ENCODE measurements around the gene DCAF6. TPM values are rescaled to one million over a fixed set of nuclear protein-coding genes. Genes with fewer than 3 reads are reported as not detected.

Gene DCAF6
- total RNA-seq, 2 experiments from 2014 or later = 21.2 to 25.0 TPM

- H3K4me1 Mint-ChIP-seq (ENCODE audit: low read depth) = no peaks in the 10 kb centered on the region
- no peaks in the 10 kb centered on the region for H3K9me3 Mint-ChIP-seq
- H3K4me3 Mint-ChIP-seq = no peak overlapping the region
- CTCF ChIA-PET = interaction anchor here (1.8 kb wide), 1 partner anchor 77 kb away, joined by 5 read pairs; no protein-coding TSS in a partner anchor
- no peak for DNase-seq
- POLR2A ChIA-PET = no interaction called here
- H3K27me3 Mint-ChIP-seq = no peaks in the 10 kb centered on the region
- H3K27ac Mint-ChIP-seq = no peak overlapping the region
- intact Hi-C loops (cut with micrococcal nuclease) = no loop called here
- H3K36me3 Mint-ChIP-seq = peaks cover 22% of the 10 kb centered on the region
Observed at GRCh38 chr1:168005529-168005928, 69.0 kb downstream of the DCAF6 start.

GRCh38 chr1:168007691-168008090, 71.2 kb downstream of the DCAF6 start:
- no peak for DNase-seq
- Mint-ChIP-seq H3K27me3 (no peaks in the 10 kb centered on the region), H3K36me3 (peaks cover 18% of the 10 kb centered on the region), H3K27ac (no peak overlapping the region), H3K4me1 (ENCODE audit: low read depth) (no peaks in the 10 kb centered on the region), H3K9me3 (no peaks in the 10 kb centered on the region), H3K4me3 (no peak overlapping the region)
- intact Hi-C loops (cut with micrococcal nuclease) = no loop called here
- ChIA-PET CTCF (no interaction called here), POLR2A (no interaction called here)

- DNase-seq = no peak
- CTCF ChIA-PET = no interaction called here
- Mint-ChIP-seq H3K4me1 (ENCODE audit: low read depth) (no peaks in the 10 kb centered on the region), H3K27me3 (no peaks in the 10 kb centered on the region), H3K9me3 (no peaks in the 10 kb centered on the region), H3K36me3 (peaks cover 17% of the 10 kb centered on the region), H3K4me3 (no peak overlapping the region), H3K27ac (no peak overlapping the region)
- intact Hi-C loops (cut with micrococcal nuclease) = no loop called here
- POLR2A ChIA-PET = no interaction called here
Observed at GRCh38 chr1:168008595-168008994, 72.1 kb downstream of the DCAF6 start.

- DNase-seq = no peak
- intact Hi-C loops (cut with micrococcal nuclease) = no loop called here
- Mint-ChIP-seq H3K36me3 (peaks cover 18% of the 10 kb centered on the region), H3K27me3 (no peaks in the 10 kb centered on the region), H3K4me1 (ENCODE audit: low read depth) (no peaks in the 10 kb centered on the region), H3K27ac (no peak overlapping the region), H3K4me3 (no peak overlapping the region), H3K9me3 (no peaks in the 10 kb centered on the region)
- CTCF ChIA-PET = no interaction called here
- POLR2A ChIA-PET = no interaction called here
Observed at GRCh38 chr1:168009322-168009721, 72.8 kb downstream of the DCAF6 start.

GRCh38 chr1:168019407-168019806, 82.9 kb downstream of the DCAF6 start:
- Mint-ChIP-seq H3K27me3 (no peaks in the 10 kb centered on the region), H3K4me3 (no peak overlapping the region), H3K27ac (no peak overlapping the region), H3K36me3 (peaks cover 16% of the 10 kb centered on the region), H3K4me1 (ENCODE audit: low read depth) (no peaks in the 10 kb centered on the region), H3K9me3 (no peaks in the 10 kb centered on the region)
- ChIA-PET CTCF (interaction anchor here (0.6 kb wide), 1 partner anchor 32 kb away, joined by 3 read pairs; no protein-coding TSS in a partner anchor), POLR2A (no interaction called here)
- intact Hi-C loops (cut with micrococcal nuclease) = no loop called here
- no peak for DNase-seq

GRCh38 chr1:168031198-168031597, 94.7 kb downstream of the DCAF6 start:
- Mint-ChIP-seq H3K27ac (no peak overlapping the region), H3K9me3 (no peaks in the 10 kb centered on the region), H3K36me3 (peaks cover 2% of the 10 kb centered on the region), H3K4me1 (ENCODE audit: low read depth) (no peaks in the 10 kb centered on the region), H3K4me3 (no peak overlapping the region), H3K27me3 (no peaks in the 10 kb centered on the region)
- no peak for DNase-seq
- CTCF ChIA-PET = no interaction called here
- POLR2A ChIA-PET = no interaction called here
- intact Hi-C loops (cut with micrococcal nuclease) = no loop called here

- Mint-ChIP-seq H3K4me3 (no peak overlapping the region), H3K27me3 (no peaks in the 10 kb centered on the region), H3K36me3 (peaks cover 2% of the 10 kb centered on the region), H3K27ac (no peak overlapping the region), H3K4me1 (ENCODE audit: low read depth) (no peaks in the 10 kb centered on the region), H3K9me3 (no peaks in the 10 kb centered on the region)
- POLR2A ChIA-PET = no interaction called here
- intact Hi-C loops (cut with micrococcal nuclease) = no loop called here
- DNase-seq = no peak
- CTCF ChIA-PET = no interaction called here
Observed at GRCh38 chr1:168031627-168032026, 95.1 kb downstream of the DCAF6 start.

GRCh38 chr1:168032029-168032428, 95.5 kb downstream of the DCAF6 start:
- intact Hi-C loops (cut with micrococcal nuclease) = no loop called here
- Mint-ChIP-seq H3K36me3 (peaks cover 2% of the 10 kb centered on the region), H3K4me1 (ENCODE audit: low read depth) (no peaks in the 10 kb centered on the region), H3K27me3 (no peaks in the 10 kb centered on the region), H3K27ac (no peak overlapping the region), H3K4me3 (no peak overlapping the region), H3K9me3 (no peaks in the 10 kb centered on the region)
- ChIA-PET POLR2A (no interaction called here), CTCF (no interaction called here)
- no peak for DNase-seq

GRCh38 chr1:168035345-168035744, 98.9 kb downstream of the DCAF6 start:
- Mint-ChIP-seq H3K4me3 (no peak overlapping the region), H3K36me3 (peaks cover 2% of the 10 kb centered on the region)
- CTCF ChIA-PET = no interaction called here

GRCh38 chr1:168042362-168042761, 105.9 kb downstream of the DCAF6 start:
- ChIA-PET POLR2A (no interaction called here), CTCF (no interaction called here)
- intact Hi-C loops (cut with micrococcal nuclease) = no loop called here
- H3K4me1 Mint-ChIP-seq (ENCODE audit: low read depth) = no peaks in the 10 kb centered on the region
- no peak overlapping the region for H3K4me3 Mint-ChIP-seq
- H3K27me3 Mint-ChIP-seq = no peaks in the 10 kb centered on the region
- peaks cover 15% of the 10 kb centered on the region for H3K36me3 Mint-ChIP-seq
- H3K9me3 Mint-ChIP-seq = no peaks in the 10 kb centered on the region
- DNase-seq = no peak
- no peak overlapping the region for H3K27ac Mint-ChIP-seq

More at GRCh38 chr1:168035345-168035744, 98.9 kb downstream of the DCAF6 start:
- POLR2A ChIA-PET = no interaction called here
- no peak for DNase-seq
- Mint-ChIP-seq H3K27me3 (no peaks in the 10 kb centered on the region), H3K9me3 (no peaks in the 10 kb centered on the region), H3K27ac (no peak overlapping the region), H3K4me1 (ENCODE audit: low read depth) (no peaks in the 10 kb centered on the region)
- intact Hi-C loops (cut with micrococcal nuclease) = no loop called here

GRCh38 chr1:168045311-168045710, 108.8 kb downstream of the DCAF6 start:
- Mint-ChIP-seq H3K36me3 (peaks cover 21% of the 10 kb centered on the region), H3K27me3 (no peaks in the 10 kb centered on the region)
- CTCF ChIA-PET = interaction anchor here (1.0 to 1.5 kb wide), 2 partner anchors 37 to 40 kb away, joined by 3 to 4 read pairs; no protein-coding TSS in a partner anchor

GRCh38 chr1:168050307-168050706, 113.8 kb downstream of the DCAF6 start:
- Mint-ChIP-seq H3K9me3 (no peaks in the 10 kb centered on the region), H3K4me1 (ENCODE audit: low read depth) (no peaks in the 10 kb centered on the region), H3K36me3 (peaks cover 6% of the 10 kb centered on the region), H3K27ac (no peak overlapping the region), H3K4me3 (no peak overlapping the region), H3K27me3 (no peaks in the 10 kb centered on the region)
- DNase-seq = no peak
- CTCF ChIA-PET = interaction anchor here (0.6 to 0.7 kb wide), 2 partner anchors 229 to 298 kb away, joined by 3 to 4 read pairs; no protein-coding TSS in a partner anchor
- intact Hi-C loops (cut with micrococcal nuclease) = no loop called here
- POLR2A ChIA-PET = no interaction called here

More at GRCh38 chr1:168045311-168045710, 108.8 kb downstream of the DCAF6 start:
- Mint-ChIP-seq H3K4me1 (ENCODE audit: low read depth) (no peaks in the 10 kb centered on the region), H3K9me3 (no peaks in the 10 kb centered on the region), H3K27ac (no peak overlapping the region), H3K4me3 (no peak overlapping the region)
- intact Hi-C loops (cut with micrococcal nuclease) = no loop called here
- POLR2A ChIA-PET = no interaction called here
- DNase-seq = no peak

GRCh38 chr1:168050880-168051279, 114.4 kb downstream of the DCAF6 start:
- Mint-ChIP-seq H3K27me3 (no peaks in the 10 kb centered on the region), H3K9me3 (peaks cover 2% of the 10 kb centered on the region), H3K4me1 (ENCODE audit: low read depth) (no peaks in the 10 kb centered on the region), H3K27ac (no peak overlapping the region), H3K36me3 (peaks cover 6% of the 10 kb centered on the region), H3K4me3 (no peak overlapping the region)
- intact Hi-C loops (cut with micrococcal nuclease) = no loop called here
- DNase-seq = no peak
- POLR2A ChIA-PET = no interaction called here
- CTCF ChIA-PET = interaction anchor here (0.6 kb wide), 1 partner anchor 32 kb away, joined by 3 read pairs; no protein-coding TSS in a partner anchor
